H9 (cell line): ENCODE measurements around the gene ADAMTS18. TPM values are rescaled to one million over a fixed set of nuclear protein-coding genes. Genes with fewer than 3 reads are reported as not detected.

ENCODE experiments used
- DNase-seq: peaks from one replicate; pipeline ENCODE4 v3.0.0-alpha.2; 2017
- H2AFZ ChIP-seq: one replicate; pipeline ENCODE4 v1.6.1; 2013; ENCODE audit warnings: mild to moderate bottlenecking, low read length, control low read depth, moderate library complexity
- H2AK5ac ChIP-seq: 2 replicates; pipeline ENCODE4 v1.6.1; 2013; ENCODE audit warnings: low read length, control low read depth, mixed read lengths; ENCODE audit not compliant: insufficient read length
- H2BK120ac ChIP-seq: one replicate; pipeline ENCODE4 v1.6.1; 2013; ENCODE audit warnings: low read depth, mild to moderate bottlenecking, low read length, control low read depth, inconsistent platforms; ENCODE audit not compliant: poor library complexity, severe bottlenecking
- H2BK12ac ChIP-seq: 2 replicates; pipeline ENCODE4 v1.6.1; 2013; ENCODE audit warnings: low read length, control low read depth, mixed read lengths, low read depth; ENCODE audit not compliant: insufficient read length
- H2BK15ac ChIP-seq: 2 replicates; pipeline ENCODE4 v1.6.1; 2013; ENCODE audit warnings: low read depth, low read length, control low read depth
- H2BK20ac ChIP-seq: one replicate; pipeline ENCODE4 v1.6.1; 2013; ENCODE audit warnings: low read depth, mild to moderate bottlenecking, low read length, control low read depth, inconsistent platforms; ENCODE audit not compliant: poor library complexity, severe bottlenecking
- H2BK5ac ChIP-seq: 2 replicates; pipeline ENCODE4 v1.6.1; 2013; ENCODE audit warnings: low read length, control low read depth, mixed read lengths; ENCODE audit not compliant: insufficient read length
- H3K14ac ChIP-seq: 2 replicates; pipeline ENCODE4 v1.6.1; 2013; ENCODE audit warnings: low read length, control low read depth; ENCODE audit not compliant: insufficient read depth
- H3K18ac ChIP-seq: 2 replicates; pipeline ENCODE4 v1.6.1; 2013; ENCODE audit warnings: low read depth, mild to moderate bottlenecking, mixed read lengths, low read length, control low read depth; ENCODE audit not compliant: insufficient read length
- H3K23ac ChIP-seq: 2 replicates; pipeline ENCODE4 v1.6.1; 2013; ENCODE audit warnings: low read length, control low read depth, mixed read lengths, low read depth; ENCODE audit not compliant: insufficient read length
- H3K23me2 ChIP-seq: 2 replicates; pipeline ENCODE4 v1.6.1; 2013; ENCODE audit warnings: low read depth, mild to moderate bottlenecking, mixed read lengths, low read length, control low read depth; ENCODE audit not compliant: insufficient read length, poor library complexity, severe bottlenecking
- H3K27ac ChIP-seq: 2 replicates; pipeline ENCODE4 v1.5.1; 2013; ENCODE audit warnings: low read length, control low read depth, mixed read lengths, low read depth; ENCODE audit not compliant: insufficient read length
- H3K27me3 ChIP-seq: 2 replicates; pipeline ENCODE4 v1.6.1; 2013; ENCODE audit warnings: low read length, control low read depth, inconsistent platforms; ENCODE audit not compliant: insufficient read depth
- H3K4ac ChIP-seq: 2 replicates; pipeline ENCODE4 v1.6.1; 2013; ENCODE audit warnings: low read depth, mild to moderate bottlenecking, control low read depth, inconsistent platforms, low read length, moderate library complexity
- H3K4me1 ChIP-seq: 2 replicates; pipeline ENCODE4 v1.6.1; 2013; ENCODE audit warnings: low read length, control low read depth, inconsistent platforms; ENCODE audit not compliant: insufficient read depth
- H3K4me2 ChIP-seq: 2 replicates; pipeline ENCODE4 v1.6.1; 2013; ENCODE audit warnings: low read length, control low read depth, mixed read lengths; ENCODE audit not compliant: insufficient read length, insufficient read depth
- H3K56ac ChIP-seq: 2 replicates; pipeline ENCODE4 v1.6.1; 2013; ENCODE audit warnings: low read depth, mild to moderate bottlenecking, mixed read lengths, low read length, control low read depth; ENCODE audit not compliant: insufficient read length
- H3K79me1 ChIP-seq: 2 replicates; pipeline ENCODE4 v1.6.1; 2013; ENCODE audit warnings: low read depth, mild to moderate bottlenecking, moderate library complexity, low read length, control low read depth, inconsistent platforms; ENCODE audit not compliant: insufficient read depth, poor library complexity, severe bottlenecking
- H3K79me2 ChIP-seq: 2 replicates; pipeline ENCODE4 v1.6.1; 2013; ENCODE audit warnings: low read length, control low read depth, inconsistent platforms; ENCODE audit not compliant: insufficient read depth
- H3K9ac ChIP-seq: 2 replicates; pipeline ENCODE4 v1.6.1; 2013; ENCODE audit warnings: low read length, control low read depth, mixed read lengths; ENCODE audit not compliant: insufficient read length; ENCODE audit errors: extremely low read depth
- H3K9me3 ChIP-seq: one replicate; pipeline ENCODE4 v1.6.1; 2013; ENCODE audit warnings: low read depth, low read length, inconsistent platforms; ENCODE audit not compliant: control insufficient read depth
- H3T11ph ChIP-seq: one replicate; pipeline ENCODE4 v1.6.1; 2013; ENCODE audit warnings: mild to moderate bottlenecking, low read length, control low read depth, inconsistent platforms
- H4K20me1 ChIP-seq: one replicate; pipeline ENCODE4 v1.6.1; 2013; ENCODE audit not compliant: control insufficient read depth, insufficient read length, insufficient read depth
- H4K5ac ChIP-seq: 2 replicates; pipeline ENCODE4 v1.6.1; 2013; ENCODE audit warnings: low read depth, mild to moderate bottlenecking, mixed read lengths, low read length, control low read depth; ENCODE audit not compliant: insufficient read length
- H4K8ac ChIP-seq: replicated peaks from 2 replicates; pipeline ENCODE4 v1.6.1; 2013; ENCODE audit warnings: low read length, control low read depth, mixed read lengths, low read depth; ENCODE audit not compliant: insufficient read length
- H4K91ac ChIP-seq: 2 replicates; pipeline ENCODE4 v1.6.1; 2013; ENCODE audit warnings: low read depth, mild to moderate bottlenecking, moderate library complexity, mixed read lengths, low read length, control low read depth; ENCODE audit not compliant: insufficient read length
- H3K27ac Mint-ChIP-seq, 3 experiments: 2 replicates in 2 of 3; 3 replicates in 1 of 3; pipeline ENCODE4 v1.8.0; 2020 to 2021; ENCODE audit warnings: mixed read lengths in 3 of 3, mild to moderate bottlenecking in 1 of 3, moderate library complexity in 1 of 3
- H3K27me3 Mint-ChIP-seq: 2 replicates; pipeline ENCODE4 v1.8.0; 2021; ENCODE audit warnings: low read depth, mild to moderate bottlenecking, moderate library complexity, mixed read lengths
- H3K36me3 Mint-ChIP-seq, 3 experiments: 2 replicates in 2 of 3; 3 replicates in 1 of 3; pipeline ENCODE4 v1.8.0; 2020 to 2021; ENCODE audit warnings: low read depth in 3 of 3, mixed read lengths in 3 of 3; ENCODE audit not compliant: insufficient read depth in 1 of 3
- H3K4me1 Mint-ChIP-seq, 2 experiments: 2 replicates each; pipeline ENCODE4 v1.8.0; 2020; ENCODE audit warnings: mixed read lengths in 2 of 2
- H3K4me3 Mint-ChIP-seq, 2 experiments: 2 replicates in 1 of 2; 3 replicates in 1 of 2; pipeline ENCODE4 v1.8.0; 2020 to 2021; ENCODE audit warnings: mild to moderate bottlenecking in 2 of 2, mixed read lengths in 2 of 2, moderate library complexity in 1 of 2
- H3K9me3 Mint-ChIP-seq, 2 experiments: 2 replicates in 1 of 2; 3 replicates in 1 of 2; pipeline ENCODE4 v1.8.0; 2020; ENCODE audit warnings: mild to moderate bottlenecking in 2 of 2, mixed read lengths in 2 of 2, moderate library complexity in 1 of 2
- WGBS: extraction: QIAGEN DNeasy Blood & Tissue Kit; methylation state at CpG from one replicate; pipeline ENCODE4 v1.1.7; 2013; ENCODE audit warnings: missing lambda C conversion rate, low lambda C conversion rate, mixed read lengths; ENCODE audit not compliant: insufficient read length; ENCODE audit errors: extremely low coverage; 5-methylcytosine and 5-hydroxymethylcytosine counted together
- total RNA-seq: library from RNA; stranded (reverse); gene quantifications from 2 replicates; pipeline ENCODE4 v1.2.1, GENCODE V29; 2021
- TF ChIP-seq, protein P1 (sequence below): fragments of 200-600 bp; sonication (generic); conservative IDR thresholded peaks from 3 replicates; pipeline ENCODE4 v1.8.0; 2021; ENCODE audit warnings: antibody characterized with exemption, mild to moderate bottlenecking

Gene ADAMTS18
- total RNA-seq, 1 experiment from 2014 or later = 0.07 TPM

DNA sequence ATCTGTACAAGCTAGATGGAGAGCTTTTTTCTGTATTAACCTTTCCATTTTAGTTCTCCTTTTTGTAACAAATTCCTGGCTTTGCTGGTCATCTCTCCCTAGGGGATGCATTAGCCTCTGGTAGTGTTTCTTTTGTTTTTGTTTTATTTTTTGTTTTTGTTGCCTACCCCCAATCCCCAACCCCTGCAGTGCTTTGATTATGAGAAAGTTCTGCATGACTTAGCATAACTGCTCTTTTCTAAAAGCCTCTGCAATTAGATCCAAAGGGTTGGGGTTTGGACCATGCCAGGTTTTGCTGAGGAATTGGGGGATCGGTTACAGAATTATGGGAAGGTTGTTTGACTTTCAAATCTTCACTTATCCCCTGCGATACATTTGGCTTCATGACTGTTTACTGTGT lies 98.2 kb downstream of the ADAMTS18 start:
- no peak overlapping the region for H3K18ac ChIP-seq
- H4K5ac ChIP-seq = no peak overlapping the region
- no peaks in the 10 kb centered on the region for H3K27me3 Mint-ChIP-seq
- no peak overlapping the region for H3T11ph ChIP-seq
- H3K36me3 Mint-ChIP-seq = no peaks in the 10 kb centered on the region
- H3K4me1 Mint-ChIP-seq = peaks cover 25 to 30% of the 10 kb centered on the region in 2 experiments
- no peak overlapping the region for H2BK5ac ChIP-seq
- no peaks in the 10 kb centered on the region for H3K27me3 ChIP-seq
- no peaks in the 10 kb centered on the region; a peak in 1 of 5 replicates for H3K9me3 Mint-ChIP-seq
- H3K56ac ChIP-seq = no peak overlapping the region
- H2BK120ac ChIP-seq = no peak overlapping the region
- H3K4me2 ChIP-seq = peak overlapping the region; percentile 21
- H4K20me1 ChIP-seq = no peaks in the 10 kb centered on the region
- TF ChIP-seq, protein P1, sequence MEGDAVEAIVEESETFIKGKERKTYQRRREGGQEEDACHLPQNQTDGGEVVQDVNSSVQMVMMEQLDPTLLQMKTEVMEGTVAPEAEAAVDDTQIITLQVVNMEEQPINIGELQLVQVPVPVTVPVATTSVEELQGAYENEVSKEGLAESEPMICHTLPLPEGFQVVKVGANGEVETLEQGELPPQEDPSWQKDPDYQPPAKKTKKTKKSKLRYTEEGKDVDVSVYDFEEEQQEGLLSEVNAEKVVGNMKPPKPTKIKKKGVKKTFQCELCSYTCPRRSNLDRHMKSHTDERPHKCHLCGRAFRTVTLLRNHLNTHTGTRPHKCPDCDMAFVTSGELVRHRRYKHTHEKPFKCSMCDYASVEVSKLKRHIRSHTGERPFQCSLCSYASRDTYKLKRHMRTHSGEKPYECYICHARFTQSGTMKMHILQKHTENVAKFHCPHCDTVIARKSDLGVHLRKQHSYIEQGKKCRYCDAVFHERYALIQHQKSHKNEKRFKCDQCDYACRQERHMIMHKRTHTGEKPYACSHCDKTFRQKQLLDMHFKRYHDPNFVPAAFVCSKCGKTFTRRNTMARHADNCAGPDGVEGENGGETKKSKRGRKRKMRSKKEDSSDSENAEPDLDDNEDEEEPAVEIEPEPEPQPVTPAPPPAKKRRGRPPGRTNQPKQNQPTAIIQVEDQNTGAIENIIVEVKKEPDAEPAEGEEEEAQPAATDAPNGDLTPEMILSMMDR = no peak
- H3K79me1 ChIP-seq = no peaks in the 10 kb centered on the region
- no peak overlapping the region for H4K91ac ChIP-seq
- peaks cover 5% of the 10 kb centered on the region; the same call in 1 of the 2 replicates for H3K4me1 ChIP-seq
- H3K79me2 ChIP-seq = no peaks in the 10 kb centered on the region
- no peak overlapping the region for H2BK12ac ChIP-seq
- H2AK5ac ChIP-seq = no peak overlapping the region
- H2AFZ ChIP-seq = no peak overlapping the region
- no peak overlapping the region for H2BK15ac ChIP-seq
- no peak overlapping the region for H3K9ac ChIP-seq
- no peak overlapping the region for H3K14ac ChIP-seq
- H3K9me3 ChIP-seq = no peaks in the 10 kb centered on the region
- peak overlapping the region; percentile 16 to 30; a peak in 2 of 5 replicates for H3K4me3 Mint-ChIP-seq
- DNase-seq = no peak
- peak overlapping the region in 2 of 3 experiments; percentile 5 to 24; a peak in 3 of 7 replicates for H3K27ac Mint-ChIP-seq
- H3K23ac ChIP-seq = no peak overlapping the region
- H2BK20ac ChIP-seq = no peak overlapping the region
- WGBS = no CpG with 5 or more reads among the region's 2 CpGs
- no peak overlapping the region for H3K4ac ChIP-seq
- H4K8ac ChIP-seq = no peak overlapping the region
- no peak overlapping the region for H3K27ac ChIP-seq
- H3K23me2 ChIP-seq = no peaks in the 10 kb centered on the region
